ENCODE data around the gene DLX4.

The DLX4 gene

DNA sequence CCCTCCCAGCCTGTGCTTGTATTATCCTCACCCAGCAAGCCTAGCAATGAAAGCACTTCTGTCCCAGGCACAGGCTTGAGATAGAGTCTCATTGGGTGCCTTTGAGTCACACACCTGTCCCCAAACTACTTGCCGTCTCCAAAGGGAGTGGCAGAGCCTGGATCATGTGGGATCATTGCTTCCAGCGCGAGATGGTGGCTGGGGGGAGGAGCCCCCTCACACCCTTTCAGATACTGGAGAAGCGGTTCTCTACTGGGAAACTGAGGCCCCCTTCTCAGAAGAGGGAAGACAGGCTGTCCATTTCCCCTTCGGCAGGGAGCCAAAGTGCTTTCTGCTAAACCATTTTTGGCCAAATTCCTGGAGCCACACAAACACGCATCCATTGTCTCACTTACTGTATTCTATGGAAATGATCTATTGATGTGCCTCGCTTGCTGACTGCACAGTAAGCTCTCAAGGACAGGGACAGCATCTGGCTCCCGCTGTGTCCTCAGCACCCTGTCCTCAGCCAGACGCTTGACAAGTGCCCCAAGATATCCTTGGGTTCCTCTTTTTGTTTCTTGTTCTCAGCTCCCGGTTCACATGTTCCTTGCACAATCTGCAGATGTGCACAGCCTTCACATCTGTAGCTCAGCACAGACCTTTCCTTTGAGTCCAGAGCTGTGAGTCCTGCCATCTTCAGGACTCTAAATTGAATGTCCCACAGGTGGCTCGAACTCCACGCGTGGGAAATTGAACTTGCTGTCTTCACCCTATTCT, 52.0 kb downstream of the DLX4 start:
- DNase-seq = no peak

DNA sequence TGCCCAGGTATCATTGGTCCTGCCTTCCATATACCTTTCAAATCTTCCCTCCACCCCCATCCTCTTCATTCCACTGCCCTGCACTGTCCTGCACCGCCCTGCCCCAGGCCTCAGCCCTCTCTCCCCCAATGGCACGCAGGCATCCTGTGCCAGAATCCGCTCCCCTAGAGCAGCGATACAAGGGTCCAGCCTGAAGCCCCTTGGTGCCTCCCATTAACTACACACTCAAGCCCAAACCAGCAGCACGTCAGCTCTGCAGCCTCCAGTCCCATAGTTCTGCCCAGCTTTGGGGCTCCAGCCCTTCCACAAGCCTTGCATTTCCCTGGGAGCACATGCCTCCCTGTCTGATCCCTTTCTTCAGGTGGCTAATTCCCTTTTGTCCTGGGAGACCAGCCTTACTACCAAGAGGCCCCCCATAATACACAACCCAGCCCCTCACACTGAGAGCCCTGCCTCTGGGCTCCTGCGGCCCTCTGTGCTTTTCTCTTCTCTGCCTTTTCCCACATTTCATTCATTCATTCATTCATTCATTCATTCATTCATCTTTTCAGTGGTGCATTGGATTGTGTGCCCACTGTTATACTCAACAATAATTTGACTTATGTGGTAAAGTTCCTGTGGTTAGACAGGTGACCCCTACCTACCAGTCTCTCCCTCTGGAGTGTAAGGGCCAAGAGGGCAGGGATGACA, 52.8 kb downstream of the DLX4 start:
- DNase-seq = no peak

DNA sequence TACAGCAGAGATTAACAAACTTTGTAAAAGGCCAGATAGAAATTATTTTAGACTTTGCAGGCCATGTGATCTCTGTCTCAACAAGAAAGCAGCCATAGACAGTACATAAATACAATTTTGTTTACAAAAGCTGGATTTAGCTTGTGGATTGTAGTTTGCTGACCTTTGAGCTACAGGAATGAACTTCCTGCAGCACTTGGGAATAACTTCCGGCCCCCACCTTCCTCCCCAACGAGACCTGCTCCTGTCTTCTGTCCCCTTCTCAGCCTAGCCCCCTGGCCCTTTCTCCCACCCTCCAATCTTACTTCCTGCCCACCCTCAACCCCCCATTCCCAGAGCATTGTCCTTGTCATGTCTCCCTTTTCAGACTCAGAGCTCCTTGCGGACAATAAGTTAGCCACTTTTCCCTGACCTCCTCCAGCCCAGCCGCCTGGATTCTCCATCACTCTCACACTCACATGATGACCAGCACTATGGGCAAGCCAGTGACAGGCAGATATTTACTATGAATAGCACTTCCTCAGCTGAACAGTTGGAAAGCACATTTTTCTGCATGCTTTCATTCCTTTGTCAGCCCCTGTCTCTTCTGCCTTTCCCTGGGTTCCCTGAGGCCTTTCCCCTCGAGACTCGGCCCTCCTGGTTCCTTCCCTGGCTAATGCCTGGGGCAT, 53.6 kb downstream of the DLX4 start:
- no peak for DNase-seq

DNA sequence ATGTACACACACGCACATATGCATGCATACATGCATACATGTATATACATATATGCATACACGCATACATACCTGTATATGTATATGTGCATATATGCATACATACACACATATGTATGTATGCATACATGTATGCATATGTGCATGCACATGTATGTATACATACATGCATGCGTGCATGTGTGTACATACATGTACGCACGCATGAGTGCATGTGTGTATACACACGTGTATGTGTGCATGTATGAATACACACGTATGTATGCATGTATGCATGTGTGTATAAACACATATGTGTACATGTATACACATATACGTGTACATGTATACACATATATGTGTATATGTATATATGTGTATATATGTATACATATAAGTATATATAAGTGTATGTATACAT, 54.5 kb downstream of the DLX4 start:
- DNase-seq = no peak

All from CD4-positive, alpha-beta T cell treated with Interleukin-17A for 1 hour (primary cell).